Trophoblast cell (in vitro differentiated cells and primary cell): ENCODE data around the gene FTL. TPM values are rescaled to one million over a fixed set of nuclear protein-coding genes. Genes with fewer than 3 reads are reported as not detected.

Experiments used
- DNase-seq, 2 donors: peaks; one replicate each; pipeline ENCODE4 v3.0.0-alpha.2; 2016
- H2AFZ ChIP-seq: 2 replicates; pipeline ENCODE4 v1.6.1; 2013; ENCODE audit warnings: low read length, moderate library complexity, mild to moderate bottlenecking; ENCODE audit not compliant: insufficient read depth, poor library complexity
- H2AK5ac ChIP-seq: 2 replicates; pipeline ENCODE4 v1.6.1; 2013; ENCODE audit warnings: mild to moderate bottlenecking, low read length
- H2BK120ac ChIP-seq: 2 replicates; pipeline ENCODE4 v1.6.1; 2013; ENCODE audit warnings: low read length, mild to moderate bottlenecking, moderate library complexity; ENCODE audit not compliant: insufficient read depth, poor library complexity
- H2BK12ac ChIP-seq: 2 replicates; pipeline ENCODE4 v1.6.1; 2013; ENCODE audit warnings: mild to moderate bottlenecking, low read length, moderate library complexity
- H2BK5ac ChIP-seq: 2 replicates; pipeline ENCODE4 v1.6.1; 2013; ENCODE audit warnings: low read length, low read depth, moderate library complexity, mild to moderate bottlenecking; ENCODE audit not compliant: poor library complexity
- H3K14ac ChIP-seq: 2 replicates; pipeline ENCODE4 v1.6.1; 2013; ENCODE audit warnings: mild to moderate bottlenecking, low read length
- H3K18ac ChIP-seq: 2 replicates; pipeline ENCODE4 v1.6.1; 2013; ENCODE audit warnings: mild to moderate bottlenecking, low read length
- H3K23ac ChIP-seq: 2 replicates; pipeline ENCODE4 v1.6.1; 2013; ENCODE audit warnings: low read length
- H3K27ac ChIP-seq: 2 replicates; pipeline ENCODE4 v1.5.1; 2013; ENCODE audit warnings: low read depth, mild to moderate bottlenecking, inconsistent platforms, low read length, moderate library complexity
- H3K27me3 ChIP-seq: 2 replicates; pipeline ENCODE4 v1.6.1; 2013; ENCODE audit warnings: inconsistent platforms, mild to moderate bottlenecking, low read length, moderate library complexity; ENCODE audit not compliant: insufficient read depth
- H3K36me3 ChIP-seq, 2 experiments: 1 replicate in 1 of 2; 2 replicates in 1 of 2; pipeline ENCODE4 v1.6.1; 2013; ENCODE audit warnings: low read length in 2 of 2, mild to moderate bottlenecking in 2 of 2, moderate library complexity in 1 of 2; ENCODE audit not compliant: insufficient read depth in 2 of 2, control insufficient read depth in 1 of 2
- H3K4ac ChIP-seq: 2 replicates; pipeline ENCODE4 v1.6.1; 2013; ENCODE audit warnings: low read depth, mild to moderate bottlenecking, low read length, moderate library complexity
- H3K4me1 ChIP-seq, 2 experiments: 1 replicate in 1 of 2; 2 replicates in 1 of 2; pipeline ENCODE4 v1.6.1; 2013; ENCODE audit warnings: low read length in 2 of 2, mild to moderate bottlenecking in 2 of 2, moderate library complexity in 1 of 2; ENCODE audit not compliant: insufficient read depth in 2 of 2, control insufficient read depth in 1 of 2
- H3K4me2 ChIP-seq: 2 replicates; pipeline ENCODE4 v1.6.1; 2013; ENCODE audit warnings: inconsistent platforms, mild to moderate bottlenecking, low read length, moderate library complexity
- H3K4me3 ChIP-seq: 2 replicates; pipeline ENCODE4 v1.5.1; 2013; ENCODE audit warnings: mild to moderate bottlenecking, low read depth, low read length, inconsistent platforms
- H3K79me1 ChIP-seq: one replicate; pipeline ENCODE4 v1.6.1; 2013; ENCODE audit warnings: low read length
- H3K79me2 ChIP-seq: 2 replicates; pipeline ENCODE4 v1.6.1; 2013; ENCODE audit warnings: low read length, mild to moderate bottlenecking; ENCODE audit not compliant: control insufficient read depth, insufficient read depth, poor library complexity
- H3K9ac ChIP-seq: 2 replicates; pipeline ENCODE4 v1.6.1; 2013; ENCODE audit warnings: mild to moderate bottlenecking, low read length
- H3K9me3 ChIP-seq: 2 replicates; pipeline ENCODE4 v1.6.1; 2013; ENCODE audit warnings: low read depth, mild to moderate bottlenecking, control low read depth, inconsistent platforms, low read length; ENCODE audit not compliant: insufficient read depth
- H4K12ac ChIP-seq: 2 replicates; pipeline ENCODE4 v1.6.1; 2013; ENCODE audit warnings: low read depth, mild to moderate bottlenecking, low read length, moderate library complexity
- H4K8ac ChIP-seq: 2 replicates; pipeline ENCODE4 v1.6.1; 2013; ENCODE audit warnings: low read depth, mild to moderate bottlenecking, low read length, moderate library complexity
- H4K91ac ChIP-seq: one replicate; pipeline ENCODE4 v1.6.1; 2013; ENCODE audit warnings: low read depth, mild to moderate bottlenecking, low read length, moderate library complexity
- WGBS: extraction: QIAGEN DNeasy Blood & Tissue Kit; methylation state at CpG from one replicate; pipeline ENCODE4 v1.1.7; 2013; ENCODE audit warnings: missing lambda C conversion rate; ENCODE audit not compliant: insufficient read length, insufficient coverage; ENCODE audit errors: extremely low coverage; 5-methylcytosine and 5-hydroxymethylcytosine counted together
- polyA plus RNA-seq: library from polyadenylated mRNA; stranded (reverse); fragments of 200-250 nt; gene quantifications from 2 replicates; pipeline ENCODE4 v1.2.3, GENCODE V29; 2013

FTL gene
- 3,699 and 3,930 TPM in 2 replicates for polyA plus RNA-seq

GRCh38 chr19:48965040-48965805, at the start of gene FTL:
FTL (plus strand) TSS chr19:48965309; CDS start chr19:48965508, 199 bp downstream.
- Histone ChIP-seq H2BK12ac (peak within 1 kb of the TSS; percentile 67), H2AK5ac (peak within 1 kb of the TSS; percentile 53), H2BK120ac (peak within 1 kb of the TSS; percentile 97), H3K18ac (peak within 1 kb of the TSS; percentile 95), H3K79me1 (peaks cover 31% of the 10 kb centered on the region), H4K8ac (peak within 1 kb of the TSS; percentile 88), H4K91ac (peak within 1 kb of the TSS; percentile 99), H3K4me1 (peaks cover 25 to 29% of the 10 kb centered on the region in 2 experiments), H3K27ac (peak within 1 kb of the TSS; percentile 97), H3K4me2 (peak within 1 kb of the TSS; percentile 82), H3K27me3 (no peaks in the 10 kb centered on the region), H3K9me3 (no peaks in the 10 kb centered on the region), H2AFZ (peak within 1 kb of the TSS; percentile 71), H3K79me2 (peaks cover 16% of the 10 kb centered on the region), H3K4me3 (peak within 1 kb of the TSS; percentile 89), H3K4ac (peak within 1 kb of the TSS; percentile 91), H2BK5ac (peak within 1 kb of the TSS; percentile 78), H3K9ac (peak within 1 kb of the TSS; percentile 66), H3K23ac (no peak within 1 kb of the TSS), H3K36me3 (peaks cover 31 to 39% of the 10 kb centered on the region in 2 experiments), H4K12ac (peak within 1 kb of the TSS; percentile 22), H3K14ac (peak within 1 kb of the TSS; percentile 96)
- DNase-seq = peak; percentile 92 to 93
- WGBS = no CpG with 5 or more reads among the region's 52 CpGs

GRCh38 chr19:48915757-48916156, 49.4 kb upstream of the FTL start:
- H2AFZ ChIP-seq = no peak overlapping the region
- H3K4me3 ChIP-seq = no peak overlapping the region
- DNase-seq = no peak
- no peak overlapping the region for H2BK120ac ChIP-seq
- no peak overlapping the region for H4K8ac ChIP-seq
- no peak overlapping the region for H3K27ac ChIP-seq
- H3K23ac ChIP-seq = no peak overlapping the region
- no peak overlapping the region for H4K12ac ChIP-seq
- H3K4me1 ChIP-seq = peaks cover 0 to 4% of the 10 kb centered on the region in 2 experiments
- H3K4me2 ChIP-seq = no peak overlapping the region
- H3K27me3 ChIP-seq = no peaks in the 10 kb centered on the region
- no peak overlapping the region for H3K18ac ChIP-seq
- no peak overlapping the region for H3K14ac ChIP-seq
- H2BK5ac ChIP-seq = no peak overlapping the region
- H2BK12ac ChIP-seq = no peak overlapping the region
- H3K79me2 ChIP-seq = no peaks in the 10 kb centered on the region
- H2AK5ac ChIP-seq = no peak overlapping the region
- H4K91ac ChIP-seq = no peak overlapping the region
- H3K79me1 ChIP-seq = no peaks in the 10 kb centered on the region
- no peaks in the 10 kb centered on the region for H3K9me3 ChIP-seq
- H3K9ac ChIP-seq = no peak overlapping the region
- peaks cover 53 to 60% of the 10 kb centered on the region in 2 experiments for H3K36me3 ChIP-seq
- WGBS = no CpG with 5 or more reads among the region's 8 CpGs
- no peak overlapping the region for H3K4ac ChIP-seq

- H3K9ac ChIP-seq = no peak overlapping the region
- no peaks in the 10 kb centered on the region for H3K79me1 ChIP-seq
- H3K79me2 ChIP-seq = no peaks in the 10 kb centered on the region
- H3K4me1 ChIP-seq = peaks cover 0 to 4% of the 10 kb centered on the region in 2 experiments
- H4K91ac ChIP-seq = no peak overlapping the region
- no peak overlapping the region for H3K14ac ChIP-seq
- H2AK5ac ChIP-seq = no peak overlapping the region
- H3K9me3 ChIP-seq = no peaks in the 10 kb centered on the region
- H2AFZ ChIP-seq = no peak overlapping the region
- H3K27me3 ChIP-seq = no peaks in the 10 kb centered on the region
- no peak overlapping the region for H3K18ac ChIP-seq
- WGBS = no CpG with 5 or more reads among the region's 6 CpGs
- H3K36me3 ChIP-seq = peaks cover 60% of the 10 kb centered on the region in 2 experiments
- no peak overlapping the region for H2BK12ac ChIP-seq
- no peak overlapping the region for H3K4ac ChIP-seq
- no peak overlapping the region for H4K12ac ChIP-seq
- no peak for DNase-seq
- no peak overlapping the region for H4K8ac ChIP-seq
- no peak overlapping the region for H2BK5ac ChIP-seq
- H3K27ac ChIP-seq = no peak overlapping the region
- H3K4me2 ChIP-seq = no peak overlapping the region
- H2BK120ac ChIP-seq = no peak overlapping the region
- H3K4me3 ChIP-seq = no peak overlapping the region
- no peak overlapping the region for H3K23ac ChIP-seq
Measured at GRCh38 chr19:48918071-48918470, 47.0 kb upstream of the FTL start.

- no peak overlapping the region for H3K23ac ChIP-seq
- H3K79me2 ChIP-seq = no peaks in the 10 kb centered on the region
- H3K4ac ChIP-seq = no peak overlapping the region
- no peak overlapping the region for H4K8ac ChIP-seq
- H3K9me3 ChIP-seq = no peaks in the 10 kb centered on the region
- H3K4me3 ChIP-seq = no peak overlapping the region
- DNase-seq = peak in 1 of 2 donors; percentile 51
- no peak overlapping the region for H3K14ac ChIP-seq
- no peak overlapping the region for H2BK5ac ChIP-seq
- no peak overlapping the region for H2AFZ ChIP-seq
- no peaks in the 10 kb centered on the region for H3K79me1 ChIP-seq
- no peak overlapping the region for H3K9ac ChIP-seq
- H3K27me3 ChIP-seq = no peaks in the 10 kb centered on the region
- no peak overlapping the region for H3K4me2 ChIP-seq
- no peak overlapping the region for H4K12ac ChIP-seq
- no peak overlapping the region for H3K27ac ChIP-seq
- peaks cover 55 to 58% of the 10 kb centered on the region in 2 experiments for H3K36me3 ChIP-seq
- H3K18ac ChIP-seq = no peak overlapping the region
- WGBS = no CpG with 5 or more reads among the region's 18 CpGs
- no peak overlapping the region for H2BK120ac ChIP-seq
- H4K91ac ChIP-seq = no peak overlapping the region
- no peaks in the 10 kb centered on the region for H3K4me1 ChIP-seq
- H2AK5ac ChIP-seq = no peak overlapping the region
- no peak overlapping the region for H2BK12ac ChIP-seq
Measured at GRCh38 chr19:48918801-48919247, 46.3 kb upstream of the FTL start.
